ENCODE results near the gene PBRM1.

DNA sequence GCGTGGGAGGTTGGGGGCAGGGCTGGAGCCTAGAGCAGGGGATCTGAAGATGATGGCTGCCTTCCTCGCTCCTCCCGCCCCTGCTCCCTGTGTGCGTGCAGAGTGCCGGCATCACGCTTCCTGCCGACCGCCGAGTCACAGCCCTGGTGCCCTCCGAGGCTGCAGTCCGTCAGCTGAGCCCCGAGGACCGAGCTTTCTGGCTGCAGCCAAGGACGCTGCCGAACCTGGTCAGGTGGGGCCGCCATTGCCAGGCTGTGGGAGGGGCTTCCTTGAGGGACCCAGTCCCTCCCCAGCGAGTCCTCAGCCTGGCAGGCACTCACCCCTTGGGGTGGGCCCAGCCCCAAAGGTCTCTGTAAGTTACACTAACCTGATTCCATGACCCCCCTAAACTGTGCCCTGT is 173.0 kb downstream of the PBRM1 start:
- TF ChIP-seq EZH2 (IDR thresholded peaks at IDR 0.05) (no peak), POLR2AphosphoS5 (IDR thresholded peaks at IDR 0.05; ENCODE audit: borderline replicate concordance, low read depth, low read length) (no peak), FOXP2 (optimal IDR thresholded peaks at IDR 0.05; ENCODE audit: control extremely low read depth, extremely low read length, insufficient read depth) (no peak)

Measured in SK-N-MC (cell line).